PC-9 (cell line): ENCODE data around the gene NAA15. TPM values are rescaled to one million over a fixed set of nuclear protein-coding genes. Genes with fewer than 3 reads are reported as not detected.

Source experiments
- BruUV-seq: library from RNA; stranded (reverse); fragments of 400-500 nt; replicated peaks from 2 replicates; lab custom pipeline; 2021; lab: Mats Ljungman, UMichigan
- CTCF ChIA-PET: fragments of 300-600 bp; sonication (Branson Sonifier 250); formaldehyde crosslinking; loops from one replicate; lab custom pipeline; 2022; ENCODE audit warnings: antibody characterized with exemption; lab: Charles Lee
- POLR2A ChIA-PET: fragments of 300-600 bp; sonication (Branson Sonifier 250); formaldehyde crosslinking; loops from one replicate; lab custom pipeline; 2022; ENCODE audit warnings: antibody characterized with exemption; ENCODE audit not compliant: unreplicated experiment; lab: Charles Lee
- DNase-seq, 2 experiments: peaks; one replicate each; pipeline versions ENCODE4 v3.0.0 to v3.0.0-alpha.2; 2015 to 2022; ENCODE audit warnings: mixed read lengths in 1 of 2
- H2AFZ ChIP-seq: fragments of 200-600 bp; sonication (generic); 2 replicates; pipeline ENCODE4 v1.8.1; 2017; ENCODE audit warnings: antibody characterized with exemption
- H3F3A ChIP-seq: fragments of 200-600 bp; sonication (generic); 2 replicates; pipeline ENCODE4 v1.8.1; 2017; ENCODE audit warnings: antibody characterized with exemption, mild to moderate bottlenecking, low read depth; ENCODE audit not compliant: insufficient read depth
- H3K27ac ChIP-seq: fragments of 200-600 bp; sonication (generic); 2 replicates; pipeline ENCODE4 v1.6.1; 2016; ENCODE audit warnings: mixed run types
- H3K27me3 ChIP-seq: fragments of 200-600 bp; sonication (generic); 2 replicates; pipeline ENCODE4 v1.6.1; 2016; ENCODE audit warnings: low read depth, mixed run types; ENCODE audit not compliant: insufficient read depth
- H3K36me3 ChIP-seq: fragments of 200-600 bp; sonication (generic); 2 replicates; pipeline ENCODE4 v1.6.1; 2016; ENCODE audit warnings: low read depth, mixed run types
- H3K4me1 ChIP-seq: fragments of 200-600 bp; sonication (generic); replicated peaks from 2 replicates; pipeline ENCODE4 v1.6.1; 2016; ENCODE audit warnings: mixed run types; ENCODE audit not compliant: insufficient read depth
- H3K4me2 ChIP-seq: fragments of 200-600 bp; sonication (generic); 2 replicates; pipeline ENCODE4 v1.6.1; 2017; ENCODE audit warnings: mixed run types
- H3K4me3 ChIP-seq: fragments of 200-600 bp; sonication (generic); 2 replicates; pipeline ENCODE4 v1.6.1; 2016; ENCODE audit warnings: mixed run types
- H3K79me2 ChIP-seq: fragments of 200-600 bp; sonication (generic); 2 replicates; pipeline ENCODE4 v1.6.1; 2017; ENCODE audit warnings: low read depth, mixed run types
- H3K9me2 ChIP-seq: fragments of 200-600 bp; sonication (generic); 2 replicates; pipeline ENCODE4 v1.8.1; 2017; ENCODE audit warnings: mild to moderate bottlenecking; ENCODE audit not compliant: insufficient read depth
- H3K9me3 ChIP-seq: fragments of 200-600 bp; sonication (generic); 2 replicates; pipeline ENCODE4 v1.8.1; 2016; ENCODE audit warnings: low read depth; ENCODE audit not compliant: insufficient read depth
- H4K20me1 ChIP-seq: fragments of 200-600 bp; sonication (generic); 2 replicates; pipeline ENCODE4 v1.8.1; 2017; ENCODE audit not compliant: insufficient read depth
- EZH2 ChIP-seq: fragments of 200-600 bp; sonication (generic); IDR thresholded peaks from 2 replicates; pipeline ENCODE4 v1.8.0; 2017; ENCODE audit warnings: antibody characterized with exemption, low read depth
- intact Hi-C: fragments of 100-400 bp; cut with micrococcal nuclease; formaldehyde crosslinking; loops from one replicate; pipeline ENCODE4 v1.10.0; 2022; ENCODE audit not compliant: unreplicated experiment
- total RNA-seq: library from RNA; stranded (reverse); gene quantifications from 2 replicates; pipeline ENCODE4 v1.2.3, GENCODE V29; 2021
- TF ChIP-seq, protein P1 (sequence below): fragments of 200-600 bp; sonication (generic); conservative IDR thresholded peaks from 2 replicates; pipeline ENCODE4 v1.6.1; 2017; ENCODE audit warnings: mixed run types, antibody characterized with exemption, mild to moderate bottlenecking, moderate library complexity

Gene NAA15
- total RNA-seq, 1 experiment from 2014 or later, result 43.8 TPM

DNA sequence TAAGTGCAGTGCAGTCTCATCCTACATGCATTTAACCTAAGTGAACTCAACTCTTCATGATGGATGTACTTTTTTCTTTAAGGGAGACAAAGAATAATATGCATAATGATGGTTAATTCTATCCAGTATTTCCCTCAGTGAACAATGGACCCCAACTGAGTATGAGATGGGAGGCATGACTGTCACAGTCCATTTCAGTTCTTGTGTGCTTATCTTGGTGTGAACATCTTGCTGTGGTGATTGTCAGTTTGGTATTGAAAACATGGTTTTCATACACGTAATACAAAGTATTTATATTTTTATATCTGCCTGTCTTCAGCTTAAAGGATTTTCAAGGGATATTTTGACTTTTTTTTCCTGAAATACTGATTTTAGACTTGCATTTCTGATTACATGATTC lies 72.9 kb downstream of the NAA15 start:
- TF ChIP-seq, protein P1, sequence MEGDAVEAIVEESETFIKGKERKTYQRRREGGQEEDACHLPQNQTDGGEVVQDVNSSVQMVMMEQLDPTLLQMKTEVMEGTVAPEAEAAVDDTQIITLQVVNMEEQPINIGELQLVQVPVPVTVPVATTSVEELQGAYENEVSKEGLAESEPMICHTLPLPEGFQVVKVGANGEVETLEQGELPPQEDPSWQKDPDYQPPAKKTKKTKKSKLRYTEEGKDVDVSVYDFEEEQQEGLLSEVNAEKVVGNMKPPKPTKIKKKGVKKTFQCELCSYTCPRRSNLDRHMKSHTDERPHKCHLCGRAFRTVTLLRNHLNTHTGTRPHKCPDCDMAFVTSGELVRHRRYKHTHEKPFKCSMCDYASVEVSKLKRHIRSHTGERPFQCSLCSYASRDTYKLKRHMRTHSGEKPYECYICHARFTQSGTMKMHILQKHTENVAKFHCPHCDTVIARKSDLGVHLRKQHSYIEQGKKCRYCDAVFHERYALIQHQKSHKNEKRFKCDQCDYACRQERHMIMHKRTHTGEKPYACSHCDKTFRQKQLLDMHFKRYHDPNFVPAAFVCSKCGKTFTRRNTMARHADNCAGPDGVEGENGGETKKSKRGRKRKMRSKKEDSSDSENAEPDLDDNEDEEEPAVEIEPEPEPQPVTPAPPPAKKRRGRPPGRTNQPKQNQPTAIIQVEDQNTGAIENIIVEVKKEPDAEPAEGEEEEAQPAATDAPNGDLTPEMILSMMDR, result no peak
- TF ChIP-seq EZH2, result no peak
- H3K27me3 ChIP-seq, result no peaks in the 10 kb centered on the region
- ChIA-PET POLR2A (no interaction called here), CTCF (no interaction called here)
- DNase-seq, result no peak
- peaks cover 6% of the 10 kb centered on the region; the same call in 1 of the 2 replicates for H3K36me3 ChIP-seq
- no peak overlapping the region for H3K4me3 ChIP-seq
- intact Hi-C loops, result no loop called here
- no peaks in the 10 kb centered on the region for H3K79me2 ChIP-seq
- H3K27ac ChIP-seq, result no peak overlapping the region
- H3K4me2 ChIP-seq, result no peak overlapping the region
- no peaks in the 10 kb centered on the region for H3K9me2 ChIP-seq
- no peaks in the 10 kb centered on the region for H3F3A ChIP-seq
- no peaks in the 10 kb centered on the region for H3K4me1 ChIP-seq
- no peaks in the 10 kb centered on the region for H4K20me1 ChIP-seq
- H3K9me3 ChIP-seq, result no peaks in the 10 kb centered on the region
- H2AFZ ChIP-seq, result no peak overlapping the region
- no TSS peak for BruUV-seq

DNA sequence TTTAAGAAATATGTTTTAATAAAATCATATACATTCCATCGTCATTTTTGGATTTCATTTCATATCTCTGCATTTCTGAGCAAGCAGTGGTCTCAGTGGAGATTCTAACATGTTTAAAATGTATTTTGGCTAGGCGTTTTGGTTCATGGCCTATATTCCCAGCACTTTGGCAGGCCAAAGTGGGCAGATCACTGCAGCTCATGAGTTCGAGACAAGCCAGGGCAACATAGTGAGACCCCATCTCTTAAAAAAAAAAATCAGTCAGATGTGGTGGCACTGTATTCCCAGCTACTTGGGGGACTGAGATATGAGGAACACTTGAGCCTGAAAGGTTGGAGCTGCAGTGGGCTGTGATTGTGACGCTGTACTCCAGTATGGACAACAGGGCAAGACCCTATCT lies 85.1 kb downstream of the NAA15 start:
- TF ChIP-seq, protein P1, result no peak
- TF ChIP-seq EZH2, result no peak
- no peaks in the 10 kb centered on the region for H3K27me3 ChIP-seq
- no peak overlapping the region for H3K4me2 ChIP-seq
- BruUV-seq, result no TSS peak
- H3F3A ChIP-seq, result no peaks in the 10 kb centered on the region
- H3K36me3 ChIP-seq, result peaks cover 14% of the 10 kb centered on the region
- CTCF ChIA-PET, result no interaction called here
- H3K9me3 ChIP-seq, result no peaks in the 10 kb centered on the region
- H3K4me1 ChIP-seq, result no peaks in the 10 kb centered on the region
- POLR2A ChIA-PET, result no interaction called here
- no peaks in the 10 kb centered on the region for H4K20me1 ChIP-seq
- no peaks in the 10 kb centered on the region; the same call in 1 of the 2 replicates for H3K79me2 ChIP-seq
- no peak overlapping the region for H3K27ac ChIP-seq
- H3K9me2 ChIP-seq, result no peaks in the 10 kb centered on the region
- no peak overlapping the region for H2AFZ ChIP-seq
- H3K4me3 ChIP-seq, result no peak overlapping the region
- DNase-seq, result no peak
- intact Hi-C loops, result no loop called here

DNA sequence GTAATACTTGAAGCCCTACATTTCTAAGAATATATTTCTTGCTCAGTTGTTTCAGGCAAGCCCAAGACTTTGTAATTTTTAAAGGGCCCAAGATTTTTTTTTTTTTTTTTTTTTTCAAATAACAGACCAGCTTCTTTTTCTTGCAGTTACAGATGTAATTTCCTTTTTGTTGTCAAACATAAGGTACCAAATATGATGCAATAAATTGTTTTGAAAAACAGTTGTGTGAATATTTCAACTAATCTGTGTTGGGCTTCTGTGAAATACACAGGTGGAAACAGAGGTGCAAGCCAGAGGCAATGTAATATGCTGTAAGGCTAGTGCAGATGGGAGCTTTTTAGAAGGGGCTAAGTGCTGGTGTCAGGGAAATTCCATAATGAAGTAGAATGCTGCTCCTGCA lies 87.8 kb downstream of the NAA15 start:
- Histone ChIP-seq H3F3A (no peaks in the 10 kb centered on the region), H4K20me1 (no peaks in the 10 kb centered on the region), H2AFZ (no peak overlapping the region), H3K27ac (no peak overlapping the region), H3K4me1 (no peaks in the 10 kb centered on the region), H3K79me2 (no peaks in the 10 kb centered on the region), H3K4me2 (no peak overlapping the region), H3K4me3 (no peak overlapping the region), H3K36me3 (peaks cover 14% of the 10 kb centered on the region), H3K9me3 (no peaks in the 10 kb centered on the region), H3K27me3 (no peaks in the 10 kb centered on the region), H3K9me2 (no peaks in the 10 kb centered on the region)
- POLR2A ChIA-PET, result no interaction called here
- CTCF ChIA-PET, result interaction anchor here (0.6 kb wide), 1 partner anchor 129 kb away, joined by 3 read pairs; no protein-coding TSS in a partner anchor
- TF ChIP-seq, protein P1, result no peak
- TF ChIP-seq EZH2, result no peak
- no TSS peak for BruUV-seq
- no peak for DNase-seq
- intact Hi-C loops, result no loop called here
